CD14-positive monocyte (primary cell): ENCODE measurements around the gene FGGY. TPM values are rescaled to one million over a fixed set of nuclear protein-coding genes. Genes with fewer than 3 reads are reported as not detected.

Source experiments
- DNase-seq, 3 donors: peaks; one replicate each; pipeline ENCODE4 v3.0.0-alpha.2; 2011 to 2022
- H2AFZ ChIP-seq: 2 replicates; pipeline ENCODE4 v1.6.0; 2012; ENCODE audit warnings: mild to moderate bottlenecking, low read depth, low read length, inconsistent platforms; ENCODE audit not compliant: insufficient read depth, poor library complexity, severe bottlenecking
- H3K27ac ChIP-seq, 2 donors: 1 replicate in 1 of 2; 2 replicates in 1 of 2; pipeline ENCODE4 v1.5.1; 2012 to 2013; ENCODE audit warnings: low read length in 2 of 2, control low read depth in 1 of 2, inconsistent platforms in 1 of 2, low read depth in 1 of 2, mild to moderate bottlenecking in 1 of 2
- H3K27me3 ChIP-seq, 2 donors: one replicate each; pipeline versions ENCODE4 v1.6.0 to v1.6.1; 2011 to 2013; ENCODE audit warnings: low read length in 2 of 2; ENCODE audit not compliant: control insufficient read depth in 2 of 2, insufficient read depth in 2 of 2
- H3K36me3 ChIP-seq, 2 donors: replicated peaks in 1 of 2; 1 replicate in 1 of 2; 2 replicates in 1 of 2; pipeline versions ENCODE4 v1.5.1 to v1.6.1; 2012 to 2013; ENCODE audit warnings: low read length in 2 of 2, control low read depth in 1 of 2, inconsistent platforms in 1 of 2, mild to moderate bottlenecking in 1 of 2; ENCODE audit not compliant: insufficient read depth in 2 of 2, control insufficient read depth in 1 of 2
- H3K4me1 ChIP-seq, 2 donors: 1 replicate in 1 of 2; 2 replicates in 1 of 2; pipeline versions ENCODE4 v1.5.1 to v1.6.1; 2012 to 2013; ENCODE audit warnings: low read length in 2 of 2, control low read depth in 1 of 2, inconsistent platforms in 1 of 2, mild to moderate bottlenecking in 1 of 2, moderate library complexity in 1 of 2; ENCODE audit not compliant: insufficient read depth in 2 of 2, control insufficient read depth in 1 of 2
- H3K4me2 ChIP-seq: replicated peaks from 2 replicates; pipeline ENCODE3; 2012; ENCODE audit warnings: low read length, moderate library complexity, mild to moderate bottlenecking; ENCODE audit not compliant: poor library complexity, severe bottlenecking; ENCODE audit errors: extremely low read depth
- H3K4me3 ChIP-seq, 3 experiments: fragments of 200-600 bp in 1 of 3; sonication (generic) in 1 of 3; replicated peaks in 1 of 3; 1 replicate in 2 of 3; 2 replicates in 1 of 3; pipeline ENCODE4 v1.5.1; 2011 to 2013; ENCODE audit warnings: low read length in 3 of 3, mild to moderate bottlenecking in 3 of 3, control low read depth in 2 of 3, low read depth in 2 of 3, inconsistent platforms in 1 of 3, moderate library complexity in 1 of 3
- H3K79me2 ChIP-seq: 2 replicates; pipeline ENCODE4 v1.6.0; 2012; ENCODE audit warnings: mild to moderate bottlenecking, control low read depth, inconsistent platforms, low read length, moderate library complexity; ENCODE audit not compliant: insufficient read depth
- H3K9ac ChIP-seq: 2 replicates; pipeline ENCODE4 v1.6.0; 2017; ENCODE audit warnings: low read length, mild to moderate bottlenecking; ENCODE audit not compliant: insufficient read depth, poor library complexity, severe bottlenecking
- H3K9me3 ChIP-seq, 2 donors: replicated peaks in 1 of 2; 1 replicate in 1 of 2; 2 replicates in 1 of 2; pipeline versions ENCODE4 v1.5.1 to v1.6.1; 2012 to 2013; ENCODE audit warnings: low read length in 2 of 2, control low read depth in 1 of 2; ENCODE audit not compliant: control insufficient read depth in 1 of 2, insufficient read depth in 1 of 2
- H4K20me1 ChIP-seq: 2 replicates; pipeline ENCODE4 v1.6.0; 2012; ENCODE audit warnings: mild to moderate bottlenecking, low read length, control low read depth, moderate library complexity; ENCODE audit not compliant: insufficient read depth
- H3K27ac Mint-ChIP-seq, 7 donors: one replicate each; pipeline ENCODE4 v1.8.0; 2020; ENCODE audit warnings: mild to moderate bottlenecking in 7 of 7, mixed read lengths in 7 of 7, moderate library complexity in 6 of 7, inconsistent platforms in 2 of 7
- H3K27me3 Mint-ChIP-seq, 3 donors: one replicate each; pipeline ENCODE4 v1.8.0; 2021 to 2022; ENCODE audit warnings: low read depth in 3 of 3, mild to moderate bottlenecking in 3 of 3, mixed read lengths in 3 of 3, moderate library complexity in 3 of 3, inconsistent platforms in 1 of 3
- H3K36me3 Mint-ChIP-seq, 2 donors: one replicate each; pipeline ENCODE4 v1.8.0; 2020; ENCODE audit warnings: mixed read lengths in 2 of 2, inconsistent platforms in 1 of 2, mild to moderate bottlenecking in 1 of 2
- H3K4me1 Mint-ChIP-seq: one replicate; pipeline ENCODE4 v1.8.0; 2020; ENCODE audit warnings: mild to moderate bottlenecking, mixed read lengths
- H3K4me3 Mint-ChIP-seq, 2 donors: one replicate each; pipeline ENCODE4 v1.8.0; 2020; ENCODE audit warnings: mild to moderate bottlenecking in 2 of 2, mixed read lengths in 2 of 2, moderate library complexity in 1 of 2
- H3K9me3 Mint-ChIP-seq, 7 donors: one replicate each; pipeline ENCODE4 v1.8.0; 2020 to 2022; ENCODE audit warnings: mixed read lengths in 7 of 7, mild to moderate bottlenecking in 6 of 7, moderate library complexity in 6 of 7, inconsistent platforms in 2 of 7
- CTCF ChIP-seq: fragments of 200-600 bp; IDR thresholded peaks from one replicate; pipeline ENCODE4 v1.8.0; 2022; ENCODE audit warnings: antibody characterized with exemption, mild to moderate bottlenecking
- WGBS: methylation state at CpG from one replicate; pipeline ENCODE4 v1.1.5; 2013; ENCODE audit warnings: missing lambda C conversion rate; ENCODE audit not compliant: insufficient coverage; 5-methylcytosine and 5-hydroxymethylcytosine counted together
- intact Hi-C, 2 donors: fragments of 100-400 bp; cut with micrococcal nuclease; formaldehyde crosslinking; loops; one replicate each; pipeline versions ENCODE4 v1.15.0 to v1.15.1; 2023
- polyA plus RNA-seq, 3 donors: library from polyadenylated mRNA; depleted of rRNA in 1 of 3; unstranded in 2 of 3; stranded (reverse) in 1 of 3; fragments of 300-500 nt in 2 of 3; fragments of >200 nt in 1 of 3; fragmentation: Illumina TruSeq in 2 of 3; gene quantifications; 1 replicate in 2 of 3; 2 replicates in 1 of 3; pipeline ENCODE4 v1.2.3, GENCODE V29; 2012 to 2021

Gene FGGY
- polyA plus RNA-seq, 3 donors = 2.3 to 4.3 (median 2.9) TPM

GRCh38 chr1:59798600-59798999 lies 501.7 kb downstream of the FGGY start:
- Histone ChIP-seq H2AFZ (no peak overlapping the region), H3K79me2 (no peaks in the 10 kb centered on the region), H4K20me1 (no peaks in the 10 kb centered on the region), H3K27me3 (no peaks in the 10 kb centered on the region), H3K4me3 (no peak overlapping the region), H3K36me3 (no peaks in the 10 kb centered on the region), H3K4me1 (no peaks in the 10 kb centered on the region), H3K9me3 (no peaks in the 10 kb centered on the region), H3K27ac (no peak overlapping the region), H3K9ac (no peak overlapping the region), H3K4me2 (no peak overlapping the region)
- Mint-ChIP-seq H3K27ac (no peak overlapping the region), H3K4me3 (no peak overlapping the region), H3K36me3 (no peaks in the 10 kb centered on the region), H3K27me3 (peaks cover 0 to 1% (median 0%) of the 10 kb centered on the region in 3 donors), H3K4me1 (no peaks in the 10 kb centered on the region), H3K9me3 (peaks cover 4 to 12% (median 4%) of the 10 kb centered on the region in 7 donors)
- no peak for DNase-seq
- intact Hi-C loops = no loop called here
- no peak for TF ChIP-seq CTCF

GRCh38 chr1:59803458-59804038 lies 506.7 kb downstream of the FGGY start:
- Mint-ChIP-seq H3K36me3 (no peaks in the 10 kb centered on the region), H3K27ac (no peak overlapping the region), H3K4me3 (no peak overlapping the region), H3K4me1 (peaks cover 2% of the 10 kb centered on the region), H3K9me3 (peaks cover 0 to 6% (median 3%) of the 10 kb centered on the region in 7 donors), H3K27me3 (peaks cover 0 to 2% (median 1%) of the 10 kb centered on the region in 3 donors)
- H3K27ac ChIP-seq = no peak overlapping the region
- H2AFZ ChIP-seq = no peak overlapping the region
- H3K9ac ChIP-seq = no peak overlapping the region
- H3K79me2 ChIP-seq = no peaks in the 10 kb centered on the region
- no peaks in the 10 kb centered on the region for H4K20me1 ChIP-seq
- no peaks in the 10 kb centered on the region for H3K9me3 ChIP-seq
- no peak overlapping the region for H3K4me2 ChIP-seq
- TF ChIP-seq CTCF = no peak
- intact Hi-C loops = no loop called here
- H3K36me3 ChIP-seq = no peaks in the 10 kb centered on the region
- DNase-seq = no peak
- no peaks in the 10 kb centered on the region for H3K4me1 ChIP-seq
- no peaks in the 10 kb centered on the region for H3K27me3 ChIP-seq
- no peak overlapping the region for H3K4me3 ChIP-seq
- no CpG with 5 or more reads among the region's 1 CpG for WGBS
